C4-2B (cell line): Measurements from ENCODE around the gene MAP1LC3B2.

Experiments
- H3K27ac ChIP-seq: fragments of 450-650 bp; 2 replicates; pipeline ENCODE4 v1.5.1; 2017
- ZFX ChIP-seq: fragments of 450-650 bp; IDR thresholded peaks from 2 replicates; pipeline ENCODE4 v1.6.1; 2017
- TF ChIP-seq, protein P1 (sequence below): fragments of 450-650 bp; conservative IDR thresholded peaks from 2 replicates; pipeline ENCODE4 v1.5.1; 2017; ENCODE audit warnings: mild to moderate bottlenecking

The MAP1LC3B2 gene

DNA sequence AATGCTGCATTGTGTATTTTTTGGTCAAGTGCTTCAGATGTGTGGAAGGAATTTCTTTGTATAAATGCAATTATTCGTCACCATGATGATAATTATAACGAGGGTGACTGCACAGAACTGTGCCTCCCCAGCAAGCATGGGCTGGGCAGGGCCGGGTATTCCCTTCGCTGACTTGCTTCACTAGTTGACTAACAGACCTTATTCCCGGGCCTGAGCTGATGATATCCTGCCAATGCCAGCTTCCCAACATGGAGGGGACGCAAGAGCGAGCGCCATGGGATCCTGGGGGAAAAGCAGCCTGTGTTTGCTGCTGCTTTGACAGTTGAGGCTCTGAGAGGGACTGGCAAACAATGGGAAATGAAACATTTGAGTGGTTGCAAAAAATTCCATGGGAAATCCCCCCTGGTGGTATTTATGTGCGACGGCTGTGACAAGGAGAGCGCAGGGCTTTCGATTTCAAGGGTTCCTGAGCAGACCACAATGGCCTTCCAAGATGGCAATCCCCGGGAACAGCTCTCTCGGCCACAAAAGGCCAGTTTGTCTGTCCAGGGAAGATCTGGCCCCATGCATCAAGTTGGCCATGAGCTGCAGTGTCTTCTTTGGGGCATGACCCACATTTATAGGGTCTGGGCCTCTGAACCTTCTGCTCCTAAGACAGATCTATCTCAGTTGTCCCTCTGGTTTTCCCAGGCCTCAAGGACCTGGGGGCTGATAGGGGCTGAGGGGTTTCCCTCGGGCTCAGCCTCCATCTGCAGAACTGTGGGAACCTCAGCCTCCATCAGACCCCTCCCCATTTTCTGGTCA is 21.9 kb upstream of the MAP1LC3B2 start:
- no peak overlapping the region for H3K27ac ChIP-seq
- TF ChIP-seq, protein P1, sequence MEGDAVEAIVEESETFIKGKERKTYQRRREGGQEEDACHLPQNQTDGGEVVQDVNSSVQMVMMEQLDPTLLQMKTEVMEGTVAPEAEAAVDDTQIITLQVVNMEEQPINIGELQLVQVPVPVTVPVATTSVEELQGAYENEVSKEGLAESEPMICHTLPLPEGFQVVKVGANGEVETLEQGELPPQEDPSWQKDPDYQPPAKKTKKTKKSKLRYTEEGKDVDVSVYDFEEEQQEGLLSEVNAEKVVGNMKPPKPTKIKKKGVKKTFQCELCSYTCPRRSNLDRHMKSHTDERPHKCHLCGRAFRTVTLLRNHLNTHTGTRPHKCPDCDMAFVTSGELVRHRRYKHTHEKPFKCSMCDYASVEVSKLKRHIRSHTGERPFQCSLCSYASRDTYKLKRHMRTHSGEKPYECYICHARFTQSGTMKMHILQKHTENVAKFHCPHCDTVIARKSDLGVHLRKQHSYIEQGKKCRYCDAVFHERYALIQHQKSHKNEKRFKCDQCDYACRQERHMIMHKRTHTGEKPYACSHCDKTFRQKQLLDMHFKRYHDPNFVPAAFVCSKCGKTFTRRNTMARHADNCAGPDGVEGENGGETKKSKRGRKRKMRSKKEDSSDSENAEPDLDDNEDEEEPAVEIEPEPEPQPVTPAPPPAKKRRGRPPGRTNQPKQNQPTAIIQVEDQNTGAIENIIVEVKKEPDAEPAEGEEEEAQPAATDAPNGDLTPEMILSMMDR = no peak
- TF ChIP-seq ZFX = no peak

DNA sequence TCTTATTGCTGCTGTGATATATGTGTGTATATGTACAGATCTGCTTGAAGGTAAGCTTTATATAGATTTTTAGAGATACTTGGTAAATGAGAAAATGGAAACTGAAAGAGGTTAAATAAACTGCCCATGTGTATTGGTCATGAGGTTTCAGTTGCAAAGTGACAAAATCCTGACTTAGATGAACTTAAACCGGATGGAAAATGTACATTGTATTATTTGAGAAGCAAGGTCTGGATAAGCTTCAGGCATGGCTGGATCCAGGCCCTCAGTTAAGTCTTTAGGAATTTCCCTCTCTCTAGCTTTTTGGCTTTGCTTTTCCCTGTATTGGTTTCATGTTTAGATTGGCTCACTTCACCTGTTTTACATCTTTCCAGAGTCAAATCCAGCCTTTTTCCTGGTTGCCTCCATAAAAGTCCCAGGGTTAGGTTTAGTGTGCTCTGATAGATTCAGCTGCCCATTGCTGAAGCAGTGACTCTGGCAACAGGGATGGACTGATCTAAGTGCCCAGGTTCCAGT is 21.0 kb upstream of the MAP1LC3B2 start:
- TF ChIP-seq, protein P1 = no peak
- TF ChIP-seq ZFX = no peak
- H3K27ac ChIP-seq = peak overlapping the region; percentile 13; the same call in 1 of the 2 replicates

DNA sequence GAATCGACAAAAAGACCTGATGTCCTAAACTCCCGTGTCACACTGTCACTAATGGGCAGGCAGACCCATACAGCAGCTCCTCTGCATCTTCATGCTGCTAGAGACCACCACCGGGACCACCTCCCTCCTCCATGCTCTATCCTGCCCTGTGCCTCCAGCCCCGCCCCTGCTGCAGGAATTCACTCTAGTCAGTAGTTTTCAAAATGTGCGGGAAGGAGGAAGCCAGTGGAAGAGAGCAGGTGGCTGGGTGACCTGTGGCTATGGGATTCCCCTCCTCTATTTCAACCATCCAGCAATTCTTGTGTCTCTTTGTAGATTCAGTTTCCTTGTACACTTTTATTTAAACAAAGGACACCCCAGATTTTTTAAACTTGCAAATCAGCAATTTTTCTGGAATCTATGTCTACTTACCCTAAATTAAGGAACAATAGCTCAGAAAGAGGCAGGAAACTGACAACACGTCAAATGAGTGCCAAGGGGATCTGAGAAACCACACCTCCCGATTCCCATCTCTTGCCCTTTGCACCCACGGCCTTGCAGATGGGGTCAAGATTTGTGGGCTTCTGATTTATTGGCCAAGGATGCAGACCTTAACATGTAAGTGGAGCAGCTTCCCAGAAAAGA is 20.4 kb upstream of the MAP1LC3B2 start:
- no peak for TF ChIP-seq ZFX
- TF ChIP-seq, protein P1 = no peak
- peak overlapping the region; percentile 13; the same call in 1 of the 2 replicates for H3K27ac ChIP-seq

DNA sequence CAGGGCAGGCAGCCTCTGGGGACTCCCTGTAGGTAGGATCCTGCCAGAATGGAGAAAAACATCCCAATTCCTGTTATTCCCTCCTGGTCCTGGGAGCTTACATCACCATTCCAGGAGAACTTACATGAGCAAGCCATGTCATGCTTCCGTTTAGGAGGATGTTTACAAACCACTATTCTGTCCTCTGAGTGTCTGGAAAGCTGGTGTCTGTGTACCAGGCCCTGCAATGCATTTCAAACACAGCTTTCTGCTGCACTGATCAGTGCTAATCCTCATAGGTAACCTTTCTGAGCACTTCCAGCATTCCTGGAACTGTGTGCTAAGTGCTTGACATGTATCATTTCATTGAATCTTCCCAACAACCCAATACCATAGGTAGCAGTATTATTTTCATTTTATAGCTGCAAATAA is 19.8 kb upstream of the MAP1LC3B2 start:
- TF ChIP-seq, protein P1 = no peak
- no peak for TF ChIP-seq ZFX
- no peak overlapping the region for H3K27ac ChIP-seq

DNA sequence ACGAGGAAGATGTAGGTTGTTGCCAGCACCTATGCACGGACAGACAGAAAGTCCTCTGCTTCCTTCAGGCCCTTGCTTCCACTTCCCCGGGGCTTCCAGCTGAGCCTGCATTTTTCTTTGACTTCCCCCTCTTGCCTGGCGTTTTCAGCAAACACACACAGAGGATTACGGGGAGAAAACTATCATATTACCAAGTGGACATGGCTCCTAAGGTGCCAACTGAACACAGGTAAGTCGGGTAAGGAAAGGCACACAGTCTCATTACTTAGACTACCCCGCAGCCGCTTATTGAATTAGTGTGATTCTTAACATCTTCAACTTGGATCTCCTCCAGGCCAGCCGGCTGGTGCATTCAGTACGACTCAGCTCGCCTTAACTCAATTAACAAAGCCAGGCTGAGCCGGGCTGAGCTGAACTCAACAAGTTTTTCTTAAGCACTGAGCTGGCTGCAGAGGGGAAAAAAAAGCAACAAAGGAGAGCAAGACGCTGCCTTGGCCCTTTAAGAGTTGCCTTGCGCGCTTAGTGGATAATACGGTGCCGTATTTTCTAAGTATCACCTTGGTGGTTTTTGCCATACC is 19.2 kb upstream of the MAP1LC3B2 start:
- TF ChIP-seq, protein P1 = no peak
- TF ChIP-seq ZFX = no peak
- no peak overlapping the region for H3K27ac ChIP-seq

DNA sequence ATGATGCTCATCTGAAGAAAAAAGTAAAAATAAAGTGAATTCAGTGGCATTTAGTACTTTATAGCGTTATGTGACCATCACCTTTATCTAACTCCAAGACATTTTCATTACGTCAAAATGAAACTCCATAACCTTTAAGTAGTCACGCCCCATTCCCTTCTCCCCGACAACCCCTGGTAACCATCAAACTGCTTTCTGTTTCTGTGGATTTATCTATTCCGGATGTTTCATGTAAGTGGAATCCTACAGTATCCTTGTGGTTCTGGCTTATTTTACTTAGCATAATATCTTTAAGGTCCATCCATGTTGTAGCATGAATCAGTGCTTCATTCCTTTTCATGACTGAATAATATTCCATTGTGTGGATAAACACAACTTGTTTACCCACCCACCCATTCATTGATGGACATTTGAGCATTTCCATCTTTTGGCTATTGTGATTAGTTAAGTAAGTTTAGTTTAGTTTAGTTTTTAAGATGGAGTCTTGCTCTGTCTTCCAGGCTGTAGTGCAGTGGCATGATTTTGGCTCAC is 18.5 kb upstream of the MAP1LC3B2 start:
- H3K27ac ChIP-seq = no peak overlapping the region
- TF ChIP-seq, protein P1 = no peak
- TF ChIP-seq ZFX = no peak
